ENCODE measurements around the gene PIK3C2A. TPM values are rescaled to one million over a fixed set of nuclear protein-coding genes. Genes with fewer than 3 reads are reported as not detected.
A peak's percentile ranks its signal among the peaks of the same experiment; 100 is the strongest.

Gene PIK3C2A
- total RNA-seq, 2 donors from 2014 or later = 23.6 to 26.6 TPM

DNA sequence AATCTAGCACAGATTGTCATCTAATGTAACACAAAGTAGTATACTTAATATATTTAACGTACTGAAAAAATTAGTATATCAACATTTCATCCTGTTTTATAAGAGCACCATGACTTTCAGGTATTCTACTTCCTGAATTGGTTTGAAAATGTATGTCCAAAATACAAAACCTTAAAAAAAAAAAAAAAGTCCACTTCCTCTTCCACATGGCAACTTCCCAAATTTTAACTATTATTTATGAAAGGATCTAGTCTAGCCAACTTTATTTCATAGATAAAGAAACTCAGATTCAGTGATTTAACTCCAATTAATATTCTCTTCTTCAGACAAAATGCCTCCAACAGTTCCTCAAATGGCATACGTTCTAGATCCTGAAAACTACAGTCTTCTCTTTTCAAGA, 44.0 kb downstream of the PIK3C2A start:
- H3K36me3 Mint-ChIP-seq (ENCODE audit: insufficient read depth in 2 of 2) = peaks cover 0 to 3% of the 10 kb centered on the region in 2 donors
- no peak overlapping the region for H3K27ac Mint-ChIP-seq
- H3K4me1 Mint-ChIP-seq (ENCODE audit: low read depth) = peaks cover 28% of the 10 kb centered on the region
- H3K27me3 Mint-ChIP-seq (ENCODE audit: low read depth) = no peaks in the 10 kb centered on the region
- H3K4me3 Mint-ChIP-seq = no peak overlapping the region
- ATAC-seq (replicated peaks in 1 of 2) (no peak), DNase-seq (no peak)
- no peaks in the 10 kb centered on the region for H3K9me3 Mint-ChIP-seq

DNA sequence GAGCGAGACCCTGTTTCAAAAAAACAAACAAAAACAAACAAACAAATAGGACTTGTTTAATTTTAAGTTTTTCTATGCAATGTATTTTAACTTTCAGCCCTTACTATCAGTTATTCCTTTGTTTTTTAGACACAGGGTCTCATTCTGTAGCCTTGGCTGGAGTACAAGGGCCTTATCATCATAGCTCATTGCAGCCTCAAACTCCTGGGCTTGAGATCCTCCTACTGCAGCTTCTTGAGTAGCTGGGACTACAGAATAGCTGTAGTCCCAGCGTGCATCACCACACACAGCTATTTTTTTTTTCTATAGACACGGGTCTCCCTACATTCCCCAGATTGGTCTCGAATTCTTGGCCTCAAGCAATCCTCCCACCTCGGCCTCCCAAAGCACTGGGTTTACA, 44.5 kb downstream of the PIK3C2A start:
- H3K4me3 Mint-ChIP-seq = no peak overlapping the region
- peaks cover 27% of the 10 kb centered on the region for H3K4me1 Mint-ChIP-seq (ENCODE audit: low read depth)
- ATAC-seq (replicated peaks in 1 of 2) (no peak), DNase-seq (no peak)
- H3K27ac Mint-ChIP-seq = no peak overlapping the region
- H3K36me3 Mint-ChIP-seq (ENCODE audit: insufficient read depth in 2 of 2) = peaks cover 0 to 3% of the 10 kb centered on the region in 2 donors
- H3K27me3 Mint-ChIP-seq (ENCODE audit: low read depth) = no peaks in the 10 kb centered on the region
- no peaks in the 10 kb centered on the region for H3K9me3 Mint-ChIP-seq

DNA sequence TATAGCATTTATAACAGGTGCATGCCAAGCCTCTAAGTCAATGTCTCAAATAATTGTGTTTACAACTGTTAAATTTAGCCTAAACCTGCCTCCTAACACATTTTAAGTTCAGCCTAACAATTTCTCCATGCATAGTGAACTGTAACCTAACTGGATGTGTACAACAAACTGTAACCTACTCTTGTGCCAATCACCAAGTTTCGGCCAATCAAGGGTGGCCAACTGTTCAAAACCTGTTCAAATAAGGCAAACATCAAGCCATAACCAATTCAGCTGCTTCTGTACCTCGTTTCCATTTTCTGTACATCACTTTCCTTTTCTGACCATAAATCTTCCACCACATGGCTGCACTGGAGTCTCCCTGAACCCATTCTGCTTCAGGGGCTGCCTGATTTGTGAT, 45.4 kb downstream of the PIK3C2A start:
- DNase-seq (no peak), ATAC-seq (replicated peaks in 1 of 2) (no peak)
- Mint-ChIP-seq H3K4me3 (peak overlapping the region in 1 of 2 donors; percentile 34), H3K9me3 (no peaks in the 10 kb centered on the region), H3K4me1 (ENCODE audit: low read depth) (peaks cover 27% of the 10 kb centered on the region), H3K27me3 (ENCODE audit: low read depth) (no peaks in the 10 kb centered on the region), H3K36me3 (ENCODE audit: insufficient read depth in 2 of 2) (peaks cover 0 to 3% of the 10 kb centered on the region in 2 donors), H3K27ac (peak overlapping the region; percentile 66)

DNA sequence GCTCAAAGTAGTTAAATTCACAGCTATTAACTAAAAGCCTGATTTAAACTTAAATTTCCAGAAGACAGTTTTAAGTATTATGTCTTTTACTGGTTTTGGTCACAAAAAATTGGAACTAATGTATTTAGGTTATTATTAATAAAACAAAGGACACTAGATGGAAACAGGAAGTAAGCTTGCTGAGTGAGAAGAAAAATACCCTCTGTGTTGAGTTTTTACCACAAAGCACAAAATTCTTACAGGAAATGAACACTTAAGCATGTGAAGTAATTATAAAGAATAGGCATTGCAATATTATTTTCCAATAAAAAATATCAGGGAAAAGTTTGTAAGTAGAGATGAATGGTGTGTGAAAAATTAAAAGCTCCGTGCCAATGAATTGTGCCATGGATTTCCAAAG, 46.3 kb downstream of the PIK3C2A start:
- peaks cover 0 to 3% of the 10 kb centered on the region in 2 donors for H3K36me3 Mint-ChIP-seq (ENCODE audit: insufficient read depth in 2 of 2)
- H3K27ac Mint-ChIP-seq = peak overlapping the region; percentile 40
- DNase-seq = no peak
- no peak for ATAC-seq (replicated peaks in 1 of 2)
- H3K4me1 Mint-ChIP-seq (ENCODE audit: low read depth) = peaks cover 28% of the 10 kb centered on the region
- H3K27me3 Mint-ChIP-seq (ENCODE audit: low read depth) = no peaks in the 10 kb centered on the region
- H3K9me3 Mint-ChIP-seq = no peaks in the 10 kb centered on the region
- no peak overlapping the region for H3K4me3 Mint-ChIP-seq

DNA sequence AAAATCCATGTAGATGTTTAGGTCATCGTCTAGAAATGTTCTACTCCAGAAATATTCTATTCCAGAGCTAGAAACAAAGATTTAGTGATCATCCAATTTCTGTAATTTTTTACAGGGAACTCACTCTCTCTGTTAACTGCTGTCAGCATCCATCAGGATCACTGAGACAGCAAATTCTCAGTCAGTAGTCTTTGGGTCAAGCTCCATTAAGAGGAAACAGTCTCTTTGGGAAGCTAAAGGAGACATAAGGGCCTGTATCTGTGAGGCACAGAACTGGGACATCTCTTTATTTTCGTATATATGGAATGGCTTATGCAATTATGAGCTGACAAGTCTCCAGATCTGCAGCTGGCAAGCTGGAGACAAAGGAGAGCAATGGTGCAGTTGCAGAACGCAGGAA, 48.3 kb downstream of the PIK3C2A start:
- H3K27me3 Mint-ChIP-seq (ENCODE audit: low read depth) = no peaks in the 10 kb centered on the region
- DNase-seq (no peak), ATAC-seq (replicated peaks in 1 of 2) (no peak)
- no peak overlapping the region for H3K4me3 Mint-ChIP-seq
- H3K9me3 Mint-ChIP-seq = no peaks in the 10 kb centered on the region
- peaks cover 3% of the 10 kb centered on the region in 2 donors for H3K36me3 Mint-ChIP-seq (ENCODE audit: insufficient read depth in 2 of 2)
- H3K4me1 Mint-ChIP-seq (ENCODE audit: low read depth) = peaks cover 32% of the 10 kb centered on the region
- no peak overlapping the region for H3K27ac Mint-ChIP-seq

Other genes starting within 250 kb of the PIK3C2A start
- 10 to 100 TPM in 1 of 2 donors, 1 to 10 TPM in 1; 6.5 to 11.0 TPM for gene PLEKHA7, start 193.6 kb downstream of the PIK3C2A start, total RNA-seq
- gene RPS13, start 130.3 kb downstream of the PIK3C2A start, total RNA-seq = 1,000 to 10,000 TPM; 1,459 to 1,466 TPM
- 10 to 100 TPM; 62.0 to 64.6 TPM for gene NUCB2, start 68.8 kb upstream of the PIK3C2A start, total RNA-seq
- gene NCR3LG1, start 143.8 kb upstream of the PIK3C2A start, total RNA-seq = 1 to 10 TPM; 1.3 to 1.5 TPM
- gene KCNJ11, start 180.7 kb upstream of the PIK3C2A start, total RNA-seq = under 1 TPM in 1 of 2 donors, not detected in 1; 0.29 TPM

Data from activated T-cell treated with anti-CD3 and anti-CD28 coated beads, Interleukin-2, amount 50 U/mL, for 72 hours (primary cell).